Activated T-cell treated with anti-CD3 and anti-CD28 coated beads, Interleukin-2, amount 50 U/mL, for 4 hours (primary cell): ENCODE data around the gene ARHGEF26. TPM values are rescaled to one million over a fixed set of nuclear protein-coding genes. Genes with fewer than 3 reads are reported as not detected.
"Not testable (repeated sequence)": the region's sequence is repeated elsewhere in the genome, so short reads cannot be mapped to it uniquely, and the experiment has no call there.

Experiments used
- ATAC-seq, 2 donors: fragments of 200-7000 bp; cut with Tn5 transposase; one replicate each; pipeline ENCODE4 v1.10.0; 2021
- DNase-seq: peaks from one replicate; pipeline ENCODE4 v3.0.0-alpha.2; 2020
- H3K27me3 Mint-ChIP-seq: one replicate; pipeline ENCODE4 v1.8.0; 2021; ENCODE audit warnings: low read depth, mixed read lengths
- H3K36me3 Mint-ChIP-seq: one replicate; pipeline ENCODE4 v1.8.0; 2022; ENCODE audit warnings: mixed read lengths; ENCODE audit not compliant: insufficient read depth
- H3K4me1 Mint-ChIP-seq: one replicate; pipeline ENCODE4 v1.8.0; 2021; ENCODE audit warnings: low read depth, mixed read lengths
- H3K4me3 Mint-ChIP-seq: one replicate; pipeline ENCODE4 v1.8.0; 2021; ENCODE audit warnings: mild to moderate bottlenecking, moderate library complexity, mixed read lengths
- H3K9me3 Mint-ChIP-seq: one replicate; pipeline ENCODE4 v1.8.0; 2021; ENCODE audit warnings: mixed read lengths
- total RNA-seq, 3 donors: library from RNA; stranded (reverse); gene quantifications; one replicate each; pipeline ENCODE4 v1.2.1, GENCODE V29; 2021

ARHGEF26 gene
- total RNA-seq = under 1 TPM in 2 of 3 donors, not detected in 1; 0.05 to 0.15 TPM

- Mint-ChIP-seq H3K4me1 (peaks cover 18% of the 10 kb centered on the region), H3K4me3 (peak within 1 kb of the TSS; percentile 74)
These were observed at the start of gene ARHGEF26 for GRCh38 chr3:154120961-154121700. ARHGEF26 (plus strand) TSS chr3:154121390; CDS start chr3:154121993, 603 bp downstream.

GRCh38 chr3:154074966-154075365 lies 46.2 kb upstream of the ARHGEF26 start:
- Mint-ChIP-seq H3K9me3 (no peaks in the 10 kb centered on the region), H3K36me3 (no peaks in the 10 kb centered on the region), H3K27me3 (no peaks in the 10 kb centered on the region), H3K4me3 (no peak overlapping the region), H3K4me1 (no peaks in the 10 kb centered on the region)
- ATAC-seq (no peak), DNase-seq (no peak)

More at GRCh38 chr3:154120961-154121700, at the start of gene ARHGEF26:
- peaks cover 72% of the 10 kb centered on the region for H3K27me3 Mint-ChIP-seq
- no peaks in the 10 kb centered on the region for H3K9me3 Mint-ChIP-seq
- DNase-seq = peak; percentile 71
- ATAC-seq = peak; percentile 57 to 72
- no peaks in the 10 kb centered on the region for H3K36me3 Mint-ChIP-seq

- no peak for ATAC-seq
- no peak for DNase-seq
- Mint-ChIP-seq H3K4me3 (no peak overlapping the region), H3K9me3 (no peaks in the 10 kb centered on the region), H3K4me1 (no peaks in the 10 kb centered on the region), H3K36me3 (no peaks in the 10 kb centered on the region), H3K27me3 (peaks cover 4% of the 10 kb centered on the region)
These were observed 42.5 kb upstream of the ARHGEF26 start for GRCh38 chr3:154078672-154079071.

GRCh38 chr3:154081305-154081704 lies 39.9 kb upstream of the ARHGEF26 start:
- H3K4me1 Mint-ChIP-seq = no peaks in the 10 kb centered on the region
- H3K36me3 Mint-ChIP-seq = no peaks in the 10 kb centered on the region
- peaks cover 4% of the 10 kb centered on the region for H3K27me3 Mint-ChIP-seq
- H3K4me3 Mint-ChIP-seq = no peak overlapping the region
- no peak for DNase-seq
- ATAC-seq = no peak
- no peaks in the 10 kb centered on the region for H3K9me3 Mint-ChIP-seq

GRCh38 chr3:154085071-154085470 lies 36.1 kb upstream of the ARHGEF26 start:
- H3K4me1 Mint-ChIP-seq = no peaks in the 10 kb centered on the region
- DNase-seq (no peak), ATAC-seq (no peak)
- no peak overlapping the region for H3K4me3 Mint-ChIP-seq
- H3K9me3 Mint-ChIP-seq = no peaks in the 10 kb centered on the region
- peaks cover 6% of the 10 kb centered on the region for H3K27me3 Mint-ChIP-seq
- no peaks in the 10 kb centered on the region for H3K36me3 Mint-ChIP-seq

- ATAC-seq (no peak), DNase-seq (no peak)
- H3K4me3 Mint-ChIP-seq = no peak overlapping the region
- H3K36me3 Mint-ChIP-seq = no peaks in the 10 kb centered on the region
- peaks cover 6% of the 10 kb centered on the region for H3K27me3 Mint-ChIP-seq
- H3K9me3 Mint-ChIP-seq = no peaks in the 10 kb centered on the region
- H3K4me1 Mint-ChIP-seq = no peaks in the 10 kb centered on the region
These were observed 35.4 kb upstream of the ARHGEF26 start for GRCh38 chr3:154085799-154086198.

GRCh38 chr3:154086286-154086685 lies 34.9 kb upstream of the ARHGEF26 start:
- peaks cover 8% of the 10 kb centered on the region for H3K27me3 Mint-ChIP-seq

GRCh38 chr3:154087756-154088480 lies 33.3 kb upstream of the ARHGEF26 start:
- H3K36me3 Mint-ChIP-seq, ATAC-seq, H3K9me3 Mint-ChIP-seq, H3K4me1 Mint-ChIP-seq, H3K27me3 Mint-ChIP-seq, DNase-seq, H3K4me3 Mint-ChIP-seq: not testable (repeated sequence)

More at GRCh38 chr3:154086286-154086685, 34.9 kb upstream of the ARHGEF26 start:
- no peak for DNase-seq
- H3K4me1 Mint-ChIP-seq = no peaks in the 10 kb centered on the region
- no peaks in the 10 kb centered on the region for H3K9me3 Mint-ChIP-seq
- no peak for ATAC-seq
- no peak overlapping the region for H3K4me3 Mint-ChIP-seq
- H3K36me3 Mint-ChIP-seq = no peaks in the 10 kb centered on the region

GRCh38 chr3:154089421-154090420 lies 31.5 kb upstream of the ARHGEF26 start:
- DNase-seq (no peak), ATAC-seq (no peak)
- Mint-ChIP-seq H3K9me3 (no peaks in the 10 kb centered on the region), H3K4me3 (no peak overlapping the region), H3K27me3 (peaks cover 7% of the 10 kb centered on the region), H3K36me3 (no peaks in the 10 kb centered on the region), H3K4me1 (no peaks in the 10 kb centered on the region)

- no peak for ATAC-seq
- Mint-ChIP-seq H3K4me3 (no peak overlapping the region), H3K27me3 (peaks cover 4% of the 10 kb centered on the region), H3K4me1 (no peaks in the 10 kb centered on the region), H3K9me3 (no peaks in the 10 kb centered on the region), H3K36me3 (no peaks in the 10 kb centered on the region)
- DNase-seq = no peak
These were observed 27.1 kb upstream of the ARHGEF26 start for GRCh38 chr3:154094051-154094450.

- H3K9me3 Mint-ChIP-seq = no peaks in the 10 kb centered on the region
- no peak for DNase-seq
- H3K4me1 Mint-ChIP-seq = no peaks in the 10 kb centered on the region
- no peak for ATAC-seq
- H3K4me3 Mint-ChIP-seq = no peak overlapping the region
- no peaks in the 10 kb centered on the region for H3K36me3 Mint-ChIP-seq
- H3K27me3 Mint-ChIP-seq = peaks cover 4% of the 10 kb centered on the region
These were observed 25.3 kb upstream of the ARHGEF26 start for GRCh38 chr3:154095832-154096421.

- no peak overlapping the region for H3K4me3 Mint-ChIP-seq
- ATAC-seq (no peak), DNase-seq (no peak)
- no peaks in the 10 kb centered on the region for H3K9me3 Mint-ChIP-seq
- H3K36me3 Mint-ChIP-seq = no peaks in the 10 kb centered on the region
- H3K27me3 Mint-ChIP-seq = no peaks in the 10 kb centered on the region
- H3K4me1 Mint-ChIP-seq = no peaks in the 10 kb centered on the region
These were observed 22.8 kb upstream of the ARHGEF26 start for GRCh38 chr3:154098376-154098775.

GRCh38 chr3:154100556-154100955 lies 20.6 kb upstream of the ARHGEF26 start:
- DNase-seq (no peak), ATAC-seq (no peak)
- Mint-ChIP-seq H3K27me3 (no peaks in the 10 kb centered on the region), H3K4me3 (no peak overlapping the region), H3K4me1 (no peaks in the 10 kb centered on the region), H3K36me3 (no peaks in the 10 kb centered on the region), H3K9me3 (no peaks in the 10 kb centered on the region)

- no peak overlapping the region for H3K4me3 Mint-ChIP-seq
- peaks cover 2% of the 10 kb centered on the region for H3K27me3 Mint-ChIP-seq
- no peak for DNase-seq
- H3K36me3 Mint-ChIP-seq = no peaks in the 10 kb centered on the region
- no peaks in the 10 kb centered on the region for H3K9me3 Mint-ChIP-seq
- no peak for ATAC-seq
- no peaks in the 10 kb centered on the region for H3K4me1 Mint-ChIP-seq
These were observed 19.9 kb upstream of the ARHGEF26 start for GRCh38 chr3:154101250-154101649.
